Natural killer cell (primary cell): ENCODE data around the gene TBCD. TPM values are rescaled to one million over a fixed set of nuclear protein-coding genes. Genes with fewer than 3 reads are reported as not detected.
"Not testable (repeated sequence)": the region's sequence is repeated elsewhere in the genome, so short reads cannot be mapped to it uniquely, and the experiment has no call there.

Source experiments
- ATAC-seq, 3 donors: fragments of 150-1000 bp in 2 of 3; fragments of 200-7000 bp in 1 of 3; cut with Tn5 transposase; 1 replicate in 1 of 3; 2 replicates in 2 of 3; pipeline ENCODE4 v1.10.0; 2021; ENCODE audit warnings: mild to moderate bottlenecking in 2 of 3, moderate library complexity in 2 of 3
- DNase-seq, 2 donors: peaks; one replicate each; pipeline versions ENCODE4 v3.0.0 to v3.0.0-alpha.2; 2013 to 2021; ENCODE audit warnings: mixed read lengths in 1 of 2
- H3K27ac ChIP-seq: one replicate; pipeline ENCODE4 v1.5.1; 2013; ENCODE audit warnings: mild to moderate bottlenecking, low read length
- H3K27me3 ChIP-seq: one replicate; pipeline ENCODE4 v1.6.1; 2013; ENCODE audit warnings: low read length; ENCODE audit not compliant: control insufficient read depth, insufficient read depth
- H3K36me3 ChIP-seq: one replicate; pipeline ENCODE4 v1.6.1; 2013; ENCODE audit warnings: low read length; ENCODE audit not compliant: control insufficient read depth, insufficient read depth
- H3K4me1 ChIP-seq: one replicate; pipeline ENCODE4 v1.6.1; 2013; ENCODE audit warnings: low read length; ENCODE audit not compliant: control insufficient read depth, insufficient read depth
- H3K4me3 ChIP-seq: one replicate; pipeline ENCODE4 v1.5.1; 2013; ENCODE audit warnings: low read length
- H3K9me3 ChIP-seq: one replicate; pipeline ENCODE4 v1.6.1; 2013; ENCODE audit warnings: low read length; ENCODE audit not compliant: control insufficient read depth, insufficient read depth
- H3K27ac Mint-ChIP-seq, 2 donors: one replicate each; pipeline ENCODE4 v1.8.0; 2022; ENCODE audit warnings: mild to moderate bottlenecking in 2 of 2, mixed read lengths in 2 of 2, moderate library complexity in 1 of 2
- H3K27me3 Mint-ChIP-seq, 2 donors: one replicate each; pipeline ENCODE4 v1.8.0; 2022; ENCODE audit warnings: low read depth in 2 of 2, mixed read lengths in 2 of 2
- H3K36me3 Mint-ChIP-seq: one replicate; pipeline ENCODE4 v1.8.0; 2022; ENCODE audit warnings: mixed read lengths
- H3K4me1 Mint-ChIP-seq, 2 donors: one replicate each; pipeline ENCODE4 v1.8.0; 2022; ENCODE audit warnings: mixed read lengths in 2 of 2
- H3K4me3 Mint-ChIP-seq: one replicate; pipeline ENCODE4 v1.8.0; 2022; ENCODE audit warnings: mild to moderate bottlenecking, moderate library complexity, mixed read lengths
- H3K9me3 Mint-ChIP-seq, 2 donors: one replicate each; pipeline ENCODE4 v1.8.0; 2022; ENCODE audit warnings: mixed read lengths in 2 of 2
- CTCF ChIP-seq: fragments of 200-600 bp; IDR thresholded peaks from one replicate; pipeline ENCODE4 v1.8.0; 2022; ENCODE audit warnings: antibody characterized with exemption
- WGBS: methylation state at CpG from one replicate; pipeline ENCODE4 v1.1.7; 2013; ENCODE audit warnings: missing lambda C conversion rate; ENCODE audit not compliant: insufficient coverage; 5-methylcytosine and 5-hydroxymethylcytosine counted together
- intact Hi-C: fragments of 100-400 bp; cut with micrococcal nuclease; formaldehyde crosslinking; loops from one replicate; pipeline ENCODE4 v1.14.2; 2022
- total RNA-seq, 4 donors: library from RNA; stranded (reverse); fragments of 120-200 nt in 1 of 4; gene quantifications; one replicate each; pipeline versions ENCODE4 v1.2.3 to v1.2.4, GENCODE V29; 2013 to 2022

Gene TBCD
- total RNA-seq, 3 donors from 2014 or later (not counting 1 experiment from before 2014, with no cell fraction given), result 92.0 to 149 (median 132) TPM

GRCh38 chr17:82783498-82783897, 31.6 kb downstream of the TBCD start:
- H3K4me1 ChIP-seq, result peaks cover 19% of the 10 kb centered on the region
- Mint-ChIP-seq H3K9me3 (no peaks in the 10 kb centered on the region), H3K27me3 (no peaks in the 10 kb centered on the region), H3K27ac (peak overlapping the region in 1 of 2 donors; percentile 88), H3K4me3 (no peak overlapping the region), H3K4me1 (peaks cover 16 to 25% of the 10 kb centered on the region in 2 donors), H3K36me3 (no peaks in the 10 kb centered on the region)
- H3K27ac ChIP-seq, result no peak overlapping the region
- H3K9me3 ChIP-seq, result no peaks in the 10 kb centered on the region
- intact Hi-C loops, result loop anchor here (5.0 kb wide), 3 partner anchors 79 to 116 kb away; no protein-coding TSS in a partner anchor
- no peak for ATAC-seq
- DNase-seq, result no peak
- 95% methylated on average over 18 of the region's 18 CpGs for WGBS
- no peak for TF ChIP-seq CTCF
- no peak overlapping the region for H3K4me3 ChIP-seq
- no peaks in the 10 kb centered on the region for H3K27me3 ChIP-seq
- no peaks in the 10 kb centered on the region for H3K36me3 ChIP-seq

- peaks cover 19% of the 10 kb centered on the region for H3K4me1 ChIP-seq
- WGBS, result 98% methylated on average over 14 of the region's 16 CpGs
- H3K27ac Mint-ChIP-seq, H3K36me3 ChIP-seq, H3K4me3 ChIP-seq, H3K9me3 Mint-ChIP-seq, H3K36me3 Mint-ChIP-seq, ATAC-seq, H3K27me3 Mint-ChIP-seq, H3K27ac ChIP-seq, DNase-seq, H3K9me3 ChIP-seq, intact Hi-C loops, H3K27me3 ChIP-seq, H3K4me3 Mint-ChIP-seq: not testable (repeated sequence)
- peaks cover 21 to 33% of the 10 kb centered on the region in 2 donors for H3K4me1 Mint-ChIP-seq
Observed at GRCh38 chr17:82785581-82785980, 33.7 kb downstream of the TBCD start.

DNA sequence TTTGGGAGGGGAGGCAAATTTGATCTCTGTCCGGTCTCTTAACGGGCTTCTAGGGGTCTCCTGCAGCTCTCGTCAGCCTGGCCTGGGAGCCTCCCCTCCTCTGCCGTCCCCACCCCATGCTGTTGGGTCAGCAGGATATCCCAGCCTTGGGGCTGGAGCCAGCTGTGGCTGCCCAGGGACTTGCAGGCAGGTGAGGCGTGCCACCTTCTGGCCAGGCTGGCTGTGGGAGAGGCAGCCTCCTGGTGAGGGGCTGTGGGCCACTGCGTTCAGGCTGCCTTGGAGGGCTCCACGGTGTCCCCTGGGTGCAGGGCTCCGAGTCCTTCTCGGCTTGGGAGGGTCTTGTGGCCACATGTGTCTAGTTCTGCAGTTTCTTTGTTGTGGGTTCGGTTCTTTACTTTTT, 34.6 kb downstream of the TBCD start:
- Mint-ChIP-seq H3K4me3 (no peak overlapping the region), H3K4me1 (peaks cover 21 to 36% of the 10 kb centered on the region in 2 donors), H3K9me3 (no peaks in the 10 kb centered on the region), H3K36me3 (no peaks in the 10 kb centered on the region), H3K27me3 (no peaks in the 10 kb centered on the region), H3K27ac (no peak overlapping the region)
- no peak for DNase-seq
- H3K4me3 ChIP-seq, result no peak overlapping the region
- no peaks in the 10 kb centered on the region for H3K9me3 ChIP-seq
- no peak overlapping the region for H3K27ac ChIP-seq
- no peak for TF ChIP-seq CTCF
- intact Hi-C loops, result no loop called here
- no peak for ATAC-seq
- H3K36me3 ChIP-seq, result no peaks in the 10 kb centered on the region
- 78% methylated on average over 10 of the region's 10 CpGs for WGBS
- H3K27me3 ChIP-seq, result no peaks in the 10 kb centered on the region
- H3K4me1 ChIP-seq, result peaks cover 17% of the 10 kb centered on the region

- Mint-ChIP-seq H3K27me3 (no peaks in the 10 kb centered on the region), H3K9me3 (no peaks in the 10 kb centered on the region), H3K4me1 (peaks cover 15 to 30% of the 10 kb centered on the region in 2 donors), H3K36me3 (no peaks in the 10 kb centered on the region), H3K4me3 (no peak overlapping the region), H3K27ac (no peak overlapping the region)
- Histone ChIP-seq H3K9me3 (no peaks in the 10 kb centered on the region), H3K4me1 (peaks cover 8% of the 10 kb centered on the region), H3K36me3 (no peaks in the 10 kb centered on the region), H3K4me3 (no peak overlapping the region), H3K27ac (no peak overlapping the region), H3K27me3 (no peaks in the 10 kb centered on the region)
- ATAC-seq, result no peak
- no peak for TF ChIP-seq CTCF
- intact Hi-C loops, result no loop called here
- no peak for DNase-seq
- 92% methylated on average over 27 of the region's 27 CpGs for WGBS
Observed at GRCh38 chr17:82787081-82787848, 35.4 kb downstream of the TBCD start.
